ENCODE measurements around the gene TGFBR2. TPM values are rescaled to one million over a fixed set of nuclear protein-coding genes. Genes with fewer than 3 reads are reported as not detected.
"Not testable (repeated sequence)": the region's sequence is repeated elsewhere in the genome, so short reads cannot be mapped to it uniquely, and the experiment has no call there.

The TGFBR2 gene
- total RNA-seq, 8 experiments from 2014 or later, result 0.16 to 27.1 (median 2.2) TPM

DNA sequence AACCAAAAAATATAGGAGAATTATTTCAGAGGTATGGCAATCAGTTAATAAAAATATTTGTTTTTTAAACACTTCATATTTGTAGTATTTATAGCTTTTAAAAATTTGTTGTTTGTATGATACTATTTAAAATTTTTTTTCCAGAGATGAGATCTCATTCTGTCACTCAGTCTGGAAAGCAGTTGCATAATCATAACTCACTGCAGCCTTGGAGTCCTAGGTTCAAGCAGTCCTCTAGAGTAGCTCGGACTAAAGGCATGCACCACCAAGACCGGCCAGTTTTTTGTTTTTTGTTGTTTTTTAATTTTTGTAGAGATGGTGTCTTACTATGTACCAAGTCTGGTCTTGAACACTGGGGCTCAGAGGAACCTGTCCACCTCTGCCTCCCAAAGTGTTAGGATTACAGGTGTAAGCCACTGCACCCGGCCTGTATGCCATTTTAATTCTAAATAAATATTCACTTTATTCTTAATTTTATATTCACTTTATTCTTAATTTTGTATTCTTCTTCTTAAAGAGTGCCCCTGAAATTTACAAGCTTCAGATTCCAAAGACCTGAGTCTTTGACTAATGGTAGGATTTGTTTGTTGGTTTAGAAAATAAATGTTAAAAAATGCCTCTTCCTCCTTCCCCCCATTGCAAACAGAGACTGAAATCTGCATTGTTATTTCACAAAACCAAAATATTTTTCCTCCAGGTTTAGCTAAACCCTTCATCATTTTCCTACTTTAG, 9.4 kb downstream of the TGFBR2 start:
- no peak overlapping the region for H3K27ac ChIP-seq
- no peak overlapping the region for H3K4me3 ChIP-seq
- H3K4me1 ChIP-seq (replicated peaks in 1 of 2), result no peaks in the 10 kb centered on the region
- 46 to 100% (median 90%) methylated on average over 1 to 3 of the region's 3 CpGs; no CpG with 5 or more reads in 1 of the 10 experiments for WGBS, 10 experiments
- no peak for ATAC-seq (replicated peaks in 6 of 8)
- in situ Hi-C loops (cut with MboI; ENCODE audit: low pct_unique_long_range_greater_than_20kb in 2 of 9, low sequenced_read_pairs in 9 of 9, unreplicated experiment in 9 of 9), result loop anchor here in 1 of 9 experiments (25.0 kb wide), 1 partner anchor 303 kb away; no protein-coding TSS in a partner anchor

DNA sequence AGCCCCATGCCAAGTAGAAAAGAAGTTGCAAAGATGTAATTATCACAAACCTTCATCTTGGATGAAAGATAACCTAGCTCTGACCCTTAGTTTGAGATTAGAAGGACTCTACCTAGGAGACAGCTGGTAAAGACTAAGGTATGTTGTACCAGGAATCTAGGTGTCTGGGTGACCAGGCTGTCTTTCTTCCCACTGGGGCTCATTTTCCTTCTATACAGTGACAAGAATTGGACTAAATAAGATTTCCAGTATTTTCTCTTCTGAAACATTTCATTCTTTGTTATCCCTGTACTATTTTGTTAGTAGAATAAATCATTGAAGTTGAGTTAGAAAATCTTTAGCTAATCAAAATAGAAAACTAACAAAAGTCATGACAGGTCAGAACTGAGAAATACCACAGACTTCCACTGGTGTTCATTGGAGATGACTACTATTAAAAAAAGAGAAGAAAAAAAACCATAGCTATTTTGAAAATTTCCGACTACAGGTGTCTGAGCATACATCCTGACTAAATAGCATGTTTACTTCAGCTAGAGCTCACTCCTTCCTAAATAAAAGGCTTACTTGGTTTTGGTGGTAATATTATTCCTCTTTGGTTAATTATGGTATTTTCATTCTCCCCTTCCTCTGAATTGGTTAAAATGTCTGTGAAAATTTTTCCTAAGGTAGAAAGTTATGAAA, 10.1 kb downstream of the TGFBR2 start:
- no peak for ATAC-seq (replicated peaks in 6 of 8)
- H3K27ac ChIP-seq, result no peak overlapping the region
- in situ Hi-C loops (cut with MboI; ENCODE audit: low pct_unique_long_range_greater_than_20kb in 2 of 9, low sequenced_read_pairs in 9 of 9, unreplicated experiment in 9 of 9), result loop anchor here in 1 of 9 experiments (25.0 kb wide), 1 partner anchor 304 kb away; no protein-coding TSS in a partner anchor
- no peaks in the 10 kb centered on the region for H3K4me1 ChIP-seq (replicated peaks in 1 of 2)
- WGBS, 10 experiments, result 82 to 100% (median 92%) methylated on average over 1 of the region's 1 CpG; no CpG with 5 or more reads in 1 of the 10 experiments
- H3K4me3 ChIP-seq, result no peak overlapping the region

DNA sequence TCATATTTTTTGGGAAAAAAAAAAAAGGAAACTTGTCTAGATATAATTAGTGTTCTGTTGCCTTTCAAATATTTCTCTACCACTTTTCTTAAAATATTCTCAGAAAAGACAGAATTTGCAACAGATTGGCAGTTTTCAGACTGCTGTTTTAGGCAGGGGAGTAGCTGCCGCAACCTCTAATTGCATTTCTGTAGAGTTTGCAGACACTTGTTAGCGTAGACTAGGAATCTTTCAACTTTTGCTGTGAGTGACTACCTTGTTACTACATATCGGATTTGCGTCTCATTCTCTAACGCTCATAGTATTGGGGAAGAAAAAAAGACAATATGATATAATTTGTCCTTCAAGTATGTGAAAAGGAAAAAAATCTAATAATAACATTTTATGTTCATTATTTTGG, 10.7 kb downstream of the TGFBR2 start:
- H3K27ac ChIP-seq, result no peak overlapping the region
- no peaks in the 10 kb centered on the region for H3K4me1 ChIP-seq (replicated peaks in 1 of 2)
- no peak for ATAC-seq (replicated peaks in 6 of 8)
- H3K4me3 ChIP-seq, result no peak overlapping the region
- in situ Hi-C loops (cut with MboI; ENCODE audit: low pct_unique_long_range_greater_than_20kb in 2 of 9, low sequenced_read_pairs in 9 of 9, unreplicated experiment in 9 of 9), result loop anchor here in 1 of 9 experiments (25.0 kb wide), 1 partner anchor 305 kb away; no protein-coding TSS in a partner anchor
- 60 to 100% (median 97%) methylated on average over 1 to 5 of the region's 5 CpGs for WGBS, 10 experiments

DNA sequence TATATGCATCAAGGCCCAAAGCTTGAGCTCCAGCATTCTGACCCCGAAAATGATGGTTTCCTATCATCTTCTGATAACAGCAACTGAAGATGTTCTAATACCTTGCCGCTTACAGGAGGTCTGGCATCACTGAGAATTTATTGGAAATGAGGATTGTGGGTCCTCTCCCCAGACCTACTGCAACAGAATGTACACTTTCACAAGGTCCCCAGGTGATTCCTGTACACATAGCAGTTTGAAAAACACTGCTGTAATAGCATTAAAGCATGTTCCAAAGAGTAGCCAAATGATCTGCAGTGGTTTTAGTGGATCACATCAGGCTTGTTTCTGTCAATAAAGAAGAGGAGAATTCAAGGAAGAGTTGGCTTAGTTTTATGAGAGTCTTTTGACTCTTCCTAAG, 11.3 kb downstream of the TGFBR2 start:
- ATAC-seq (replicated peaks in 6 of 8), result no peak
- H3K27ac ChIP-seq, result no peak overlapping the region
- in situ Hi-C loops (cut with MboI; ENCODE audit: low pct_unique_long_range_greater_than_20kb in 2 of 9, low sequenced_read_pairs in 9 of 9, unreplicated experiment in 9 of 9), result loop anchor here in 1 of 9 experiments (25.0 kb wide), 1 partner anchor 305 kb away; no protein-coding TSS in a partner anchor
- no peaks in the 10 kb centered on the region for H3K4me1 ChIP-seq (replicated peaks in 1 of 2)
- H3K4me3 ChIP-seq, result no peak overlapping the region
- WGBS, 10 experiments, result 80 to 100% (median 100%) methylated on average over 1 to 2 of the region's 2 CpGs; no CpG with 5 or more reads in 1 of the 10 experiments

DNA sequence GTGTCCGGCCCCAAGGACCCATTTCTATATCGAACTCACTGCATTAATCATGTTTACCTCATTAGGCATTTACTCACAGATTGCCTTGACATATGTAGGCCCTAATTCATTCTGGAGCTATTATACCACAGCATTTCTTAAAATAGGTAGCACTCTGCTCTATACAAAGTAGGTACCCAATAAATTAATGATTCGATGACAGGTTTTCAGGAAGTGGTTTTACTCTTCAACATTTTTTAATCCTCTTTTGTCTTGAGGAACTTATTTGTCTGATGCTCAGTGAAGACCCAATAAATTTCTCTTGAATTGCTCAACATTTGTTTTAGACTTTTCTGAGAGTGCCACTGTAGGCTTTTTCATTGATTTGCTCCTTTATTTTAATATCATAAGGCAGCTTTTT, 12.1 kb downstream of the TGFBR2 start:
- H3K27ac ChIP-seq, result no peak overlapping the region
- no peaks in the 10 kb centered on the region for H3K4me1 ChIP-seq (replicated peaks in 1 of 2)
- 69 to 100% (median 98%) methylated on average over 1 to 3 of the region's 3 CpGs for WGBS, 10 experiments
- in situ Hi-C loops (cut with MboI; ENCODE audit: low pct_unique_long_range_greater_than_20kb in 2 of 9, low sequenced_read_pairs in 9 of 9, unreplicated experiment in 9 of 9), result loop anchor here in 1 of 9 experiments (25.0 kb wide), 1 partner anchor 306 kb away; no protein-coding TSS in a partner anchor
- ATAC-seq (replicated peaks in 6 of 8), result no peak
- H3K4me3 ChIP-seq, result no peak overlapping the region

DNA sequence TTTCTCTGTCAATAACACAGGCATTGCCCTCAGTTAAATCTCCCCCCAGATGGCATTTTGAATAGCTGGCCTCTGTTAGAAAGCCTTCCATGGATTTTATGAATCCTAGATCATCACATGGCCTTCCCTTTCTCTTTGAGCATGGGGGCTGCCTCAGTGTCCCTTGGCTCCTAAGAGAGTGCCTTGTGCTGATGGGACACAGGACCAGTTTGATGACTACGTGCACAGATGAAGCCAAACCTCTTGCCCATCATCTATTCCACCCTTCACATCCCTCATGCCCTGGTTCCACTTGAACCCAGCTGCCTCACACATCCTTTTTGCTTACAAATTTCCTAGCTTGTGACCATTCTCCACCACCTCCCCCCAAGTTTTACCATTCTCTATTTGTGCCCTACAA, 12.9 kb downstream of the TGFBR2 start:
- 83 to 100% (median 100%) methylated on average over 1 of the region's 1 CpG; no CpG with 5 or more reads in 7 of the 10 experiments for WGBS, 10 experiments
- H3K27ac ChIP-seq, result no peak overlapping the region
- in situ Hi-C loops (cut with MboI; ENCODE audit: low pct_unique_long_range_greater_than_20kb in 2 of 9, low sequenced_read_pairs in 9 of 9, unreplicated experiment in 9 of 9), result loop anchor here in 1 of 9 experiments (25.0 kb wide), 1 partner anchor 307 kb away; no protein-coding TSS in a partner anchor
- H3K4me3 ChIP-seq, result no peak overlapping the region
- H3K4me1 ChIP-seq (replicated peaks in 1 of 2), result no peaks in the 10 kb centered on the region
- no peak for ATAC-seq (replicated peaks in 6 of 8)

DNA sequence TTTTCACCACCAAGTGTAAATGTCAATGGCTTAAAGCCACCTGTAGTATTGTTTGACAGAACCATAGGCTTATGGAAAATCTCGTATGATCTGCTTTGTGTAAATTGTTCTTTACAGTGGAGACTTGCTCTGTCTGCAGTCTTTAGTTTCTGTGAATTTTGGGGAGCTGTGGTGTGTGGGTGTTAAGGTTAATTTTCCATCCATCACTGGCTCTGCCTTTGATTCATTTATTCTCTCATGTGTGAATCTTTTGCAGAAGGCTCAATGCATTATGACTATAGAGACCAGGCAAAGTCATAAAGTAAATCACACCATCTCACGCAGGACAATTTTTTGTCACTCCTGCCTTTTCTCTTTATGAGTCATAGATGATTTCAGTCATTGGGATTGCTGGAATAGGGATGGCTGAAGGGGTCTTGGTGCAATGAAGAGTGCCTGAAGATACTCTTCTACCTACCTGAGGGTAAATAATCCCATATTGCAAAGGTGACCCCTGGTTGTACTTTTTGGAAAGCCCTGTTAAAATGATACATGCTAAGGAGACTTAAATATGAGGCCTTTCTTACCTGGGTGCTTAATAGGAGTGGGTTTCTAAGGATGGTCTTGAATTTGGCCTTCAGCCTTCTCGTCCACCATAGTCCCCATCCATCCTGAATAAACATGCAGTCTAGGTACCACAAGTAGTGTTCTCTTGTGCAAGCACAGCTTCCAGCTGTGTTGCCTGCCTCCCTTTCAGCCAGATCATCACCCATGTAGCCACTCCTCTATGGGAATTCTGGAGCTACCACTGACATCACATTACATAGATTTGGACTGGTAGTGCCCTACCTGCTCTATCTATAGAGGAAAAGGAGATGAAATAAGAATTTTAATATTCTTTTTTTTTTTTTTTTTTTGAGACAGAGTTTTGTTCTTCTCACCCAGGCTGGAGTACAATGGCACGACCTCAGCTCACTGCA, 14.3 kb downstream of the TGFBR2 start:
- peak in 1 of 8 experiments; percentile 41 for ATAC-seq (replicated peaks in 6 of 8)
- Histone ChIP-seq H3K27ac (no peak overlapping the region), H3K4me3 (no peak overlapping the region), H3K4me1 (replicated peaks in 1 of 2) (no peaks in the 10 kb centered on the region)
- in situ Hi-C loops (cut with MboI; ENCODE audit: low pct_unique_long_range_greater_than_20kb in 2 of 9, low sequenced_read_pairs in 9 of 9, unreplicated experiment in 9 of 9), result loop anchor here in 1 of 9 experiments (25.0 kb wide), 1 partner anchor 308 kb away; no protein-coding TSS in a partner anchor
- WGBS, 10 experiments, result 79 to 100% (median 85%) methylated on average over 1 to 4 of the region's 4 CpGs

DNA sequence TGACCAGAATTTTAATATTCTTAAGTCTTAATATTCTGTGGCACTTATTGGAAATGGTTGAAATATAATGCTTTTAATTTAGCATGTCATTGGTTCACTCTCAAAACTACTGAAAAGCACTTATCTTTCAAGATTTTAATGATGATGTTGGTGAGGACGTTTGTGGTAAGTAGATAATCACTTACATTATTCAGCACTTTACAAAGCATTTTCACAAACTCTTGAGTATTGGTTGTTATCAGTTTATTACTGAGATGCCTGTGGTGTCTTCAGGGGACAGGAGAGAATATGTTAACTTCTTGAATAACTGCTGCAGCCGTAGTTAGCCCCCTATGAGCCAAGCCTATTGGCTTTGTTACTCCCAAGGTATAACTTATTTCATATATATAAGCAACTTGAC, 15.2 kb downstream of the TGFBR2 start:
- Histone ChIP-seq H3K4me1 (replicated peaks in 1 of 2) (no peaks in the 10 kb centered on the region), H3K27ac (no peak overlapping the region), H3K4me3 (no peak overlapping the region)
- WGBS, 10 experiments, result 60 to 100% (median 80%) methylated on average over 1 to 2 of the region's 2 CpGs; no CpG with 5 or more reads in 1 of the 10 experiments
- ATAC-seq (replicated peaks in 6 of 8), result no peak
- in situ Hi-C loops (cut with MboI; ENCODE audit: low pct_unique_long_range_greater_than_20kb in 2 of 9, low sequenced_read_pairs in 9 of 9, unreplicated experiment in 9 of 9), result loop anchor here in 1 of 9 experiments (25.0 kb wide), 1 partner anchor 309 kb away; no protein-coding TSS in a partner anchor

DNA sequence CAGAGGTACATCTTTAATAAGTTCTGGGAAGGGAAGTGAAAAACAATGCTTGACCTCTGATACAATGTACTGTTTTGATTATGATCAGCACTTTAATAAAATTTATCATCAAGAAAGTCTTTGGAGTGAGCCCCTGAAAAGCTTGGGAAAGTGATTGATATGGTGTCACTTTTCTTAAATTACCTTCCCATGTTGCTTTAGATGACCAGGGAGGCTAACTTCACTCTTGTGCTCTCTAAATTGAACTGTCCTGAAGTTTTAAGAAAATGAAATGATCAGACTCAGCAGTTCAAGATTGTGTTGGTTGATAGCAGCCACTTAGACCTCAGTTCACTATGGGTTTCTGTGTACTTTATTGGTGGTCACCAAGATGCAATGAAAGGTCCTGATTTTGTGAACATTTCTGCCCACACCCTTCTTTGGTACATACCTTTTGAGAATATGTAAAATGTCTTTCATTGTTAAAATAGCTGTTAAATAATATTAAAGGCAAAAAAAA, 15.7 kb downstream of the TGFBR2 start:
- H3K4me3 ChIP-seq, result no peak overlapping the region
- no peak overlapping the region for H3K27ac ChIP-seq
- in situ Hi-C loops (cut with MboI; ENCODE audit: low pct_unique_long_range_greater_than_20kb in 2 of 9, low sequenced_read_pairs in 9 of 9, unreplicated experiment in 9 of 9), result loop anchor here in 1 of 9 experiments (25.0 kb wide), 1 partner anchor 310 kb away; no protein-coding TSS in a partner anchor
- ATAC-seq (replicated peaks in 6 of 8), result no peak
- H3K4me1 ChIP-seq (replicated peaks in 1 of 2), result no peaks in the 10 kb centered on the region

DNA sequence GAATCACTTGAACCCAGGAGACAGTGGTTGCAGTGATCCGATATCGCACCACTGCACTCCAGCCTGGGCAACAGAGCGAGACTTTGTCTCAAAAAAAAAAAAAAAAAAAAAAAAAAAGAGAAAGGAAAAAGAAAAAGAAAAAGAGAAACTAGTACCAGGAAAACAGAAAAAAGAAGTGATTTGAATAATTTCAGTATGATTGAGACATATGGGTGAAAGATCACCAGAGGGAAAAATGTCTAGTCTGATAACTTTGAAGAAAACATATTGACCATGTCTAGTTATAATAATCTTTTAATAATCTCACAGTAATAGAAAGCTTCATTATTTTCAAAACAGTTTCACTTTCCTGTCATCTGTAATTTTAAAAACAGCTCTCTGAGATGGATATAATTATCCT, 16.4 kb downstream of the TGFBR2 start:
- Histone ChIP-seq H3K4me1 (replicated peaks in 1 of 2) (no peaks in the 10 kb centered on the region), H3K27ac (no peak overlapping the region), H3K4me3 (no peak overlapping the region)
- in situ Hi-C loops (cut with MboI; ENCODE audit: low pct_unique_long_range_greater_than_20kb in 2 of 9, low sequenced_read_pairs in 9 of 9, unreplicated experiment in 9 of 9), result loop anchor here in 1 of 9 experiments (25.0 kb wide), 1 partner anchor 310 kb away; no protein-coding TSS in a partner anchor
- 55 to 81% (median 65%) methylated on average over 3 of the region's 3 CpGs; no CpG with 5 or more reads in 2 of the 10 experiments for WGBS, 10 experiments
- ATAC-seq (replicated peaks in 6 of 8), result no peak

DNA sequence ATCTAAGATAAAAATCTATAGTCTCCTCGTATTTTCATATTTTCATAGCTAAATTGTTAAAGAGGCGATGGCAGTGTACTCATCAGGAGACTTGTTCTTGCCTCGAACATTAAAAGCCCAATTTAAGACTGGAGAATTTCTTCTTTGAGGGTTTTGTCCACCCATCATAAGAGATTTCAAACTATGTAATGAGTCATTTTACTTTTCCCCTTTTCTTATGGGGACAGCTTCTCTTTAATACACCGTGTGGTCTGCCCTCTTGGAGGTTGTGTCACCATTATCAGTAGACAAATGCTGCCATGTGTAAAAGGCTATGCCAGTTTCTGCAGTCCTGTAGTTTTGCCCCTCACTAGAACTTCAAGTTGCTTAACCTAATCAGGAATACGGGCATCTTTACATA, 16.9 kb downstream of the TGFBR2 start:
- 42 to 100% (median 80%) methylated on average over 2 to 5 of the region's 5 CpGs; no CpG with 5 or more reads in 2 of the 10 experiments for WGBS, 10 experiments
- Histone ChIP-seq H3K4me3 (no peak overlapping the region), H3K27ac (no peak overlapping the region), H3K4me1 (replicated peaks in 1 of 2) (no peaks in the 10 kb centered on the region)
- no peak for ATAC-seq (replicated peaks in 6 of 8)
- in situ Hi-C loops (cut with MboI; ENCODE audit: low pct_unique_long_range_greater_than_20kb in 2 of 9, low sequenced_read_pairs in 9 of 9, unreplicated experiment in 9 of 9), result loop anchor here in 1 of 9 experiments (25.0 kb wide), 1 partner anchor 311 kb away; no protein-coding TSS in a partner anchor

DNA sequence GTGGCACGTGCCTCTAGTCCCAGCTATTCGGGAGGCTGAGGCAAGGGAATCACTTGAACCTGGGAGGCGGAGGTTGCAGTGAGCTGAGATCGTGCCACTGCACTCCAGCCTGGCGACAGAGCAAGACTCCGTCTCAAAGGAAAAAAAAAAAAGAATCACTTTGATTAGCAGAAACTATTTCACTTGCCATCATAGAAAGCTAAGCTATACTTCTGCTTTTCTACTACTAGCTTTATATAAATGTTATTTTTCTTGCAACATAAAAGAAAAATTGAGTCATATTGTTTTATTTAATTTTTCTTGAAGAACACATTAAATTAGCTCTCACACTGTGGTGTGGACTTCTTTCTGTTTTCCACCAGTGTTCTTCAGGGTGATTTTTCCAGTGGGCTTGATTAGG, 18.1 kb downstream of the TGFBR2 start:
- not testable (repeated sequence) for H3K4me1 ChIP-seq (replicated peaks in 1 of 2); ATAC-seq (replicated peaks in 6 of 8); H3K27ac ChIP-seq; H3K4me3 ChIP-seq
- WGBS, 10 experiments, result 83 to 100% (median 90%) methylated on average over 2 to 5 of the region's 6 CpGs; no CpG with 5 or more reads in 5 of the 10 experiments
- in situ Hi-C loops (cut with MboI; ENCODE audit: low pct_unique_long_range_greater_than_20kb in 2 of 9, low sequenced_read_pairs in 9 of 9, unreplicated experiment in 9 of 9), result loop anchor here in 1 of 9 experiments (25.0 kb wide), 1 partner anchor 312 kb away; no protein-coding TSS in a partner anchor

Data from motor neuron (in vitro differentiated cells).